Loucy (cell line): Measurements from ENCODE around the gene PEA15.

Experiments used
- H2AFZ ChIP-seq: fragments of 200-600 bp; sonication (generic); 2 replicates; pipeline ENCODE4 v1.6.0; 2016; ENCODE audit warnings: antibody characterized with exemption, mild to moderate bottlenecking, low read length, moderate library complexity
- H3F3A ChIP-seq: fragments of 200-600 bp; 2 replicates; pipeline ENCODE4 v1.6.0; 2016; ENCODE audit warnings: antibody characterized with exemption, low read depth, mild to moderate bottlenecking
- H3K27me3 ChIP-seq: fragments of 200-600 bp; sonication (generic); 2 replicates; pipeline ENCODE4 v1.6.1; 2014; ENCODE audit warnings: low read length, mild to moderate bottlenecking; ENCODE audit not compliant: insufficient read depth, poor library complexity, severe bottlenecking
- H3K36me3 ChIP-seq: fragments of 200-600 bp; sonication (generic); 2 replicates; pipeline ENCODE4 v1.6.1; 2016; ENCODE audit warnings: low read length; ENCODE audit not compliant: insufficient read depth
- H3K4me1 ChIP-seq: fragments of 200-600 bp; sonication (generic); 2 replicates; pipeline ENCODE4 v1.5.1; 2014; ENCODE audit warnings: low read length, mild to moderate bottlenecking; ENCODE audit not compliant: insufficient read depth, poor library complexity, severe bottlenecking
- H3K4me2 ChIP-seq: fragments of 200-600 bp; sonication (generic); 2 replicates; pipeline ENCODE4 v1.6.0; 2014; ENCODE audit warnings: antibody characterized with exemption, low read length, low read depth, mild to moderate bottlenecking; ENCODE audit not compliant: poor library complexity, severe bottlenecking
- H3K4me3 ChIP-seq: fragments of 200-600 bp; sonication (generic); 2 replicates; pipeline ENCODE4 v1.5.1; 2014; ENCODE audit warnings: low read length, mild to moderate bottlenecking, mixed read lengths; ENCODE audit not compliant: poor library complexity, severe bottlenecking
- H3K79me2 ChIP-seq: fragments of 200-600 bp; sonication (generic); 2 replicates; pipeline ENCODE4 v1.6.1; 2014; ENCODE audit warnings: low read length; ENCODE audit not compliant: insufficient read depth
- H3K9ac ChIP-seq: fragments of 200-600 bp; sonication (generic); 2 replicates; pipeline ENCODE4 v1.6.0; 2014; ENCODE audit warnings: mild to moderate bottlenecking, low read depth, low read length, moderate library complexity; ENCODE audit not compliant: poor library complexity, severe bottlenecking
- H3K9me2 ChIP-seq: fragments of 200-600 bp; sonication (generic); replicated peaks from 2 replicates; pipeline ENCODE4 v1.6.1; 2016; ENCODE audit warnings: low read depth, low read length, mixed read lengths
- H3K9me3 ChIP-seq: fragments of 200-600 bp; sonication (generic); 2 replicates; pipeline ENCODE4 v1.6.1; 2014; ENCODE audit warnings: mild to moderate bottlenecking, antibody characterized with exemption, low read length, low read depth; ENCODE audit not compliant: insufficient read depth
- H4K20me1 ChIP-seq: fragments of 200-600 bp; sonication (generic); 2 replicates; pipeline ENCODE4 v1.6.0; 2014; ENCODE audit warnings: antibody characterized with exemption, low read length, mild to moderate bottlenecking; ENCODE audit not compliant: insufficient read depth, poor library complexity, severe bottlenecking
- CTCF ChIP-seq: fragments of 200-600 bp; sonication (generic); conservative IDR thresholded peaks from 2 replicates; pipeline ENCODE4 v1.5.1; 2014; ENCODE audit warnings: mild to moderate bottlenecking, antibody characterized with exemption, low read length
- EZH2phosphoT487 ChIP-seq: fragments of 200-600 bp; IDR thresholded peaks from 2 replicates; pipeline ENCODE4 v1.6.1; 2018; ENCODE audit warnings: antibody characterized with exemption, mild to moderate bottlenecking, moderate library complexity, borderline replicate concordance

The PEA15 gene

DNA sequence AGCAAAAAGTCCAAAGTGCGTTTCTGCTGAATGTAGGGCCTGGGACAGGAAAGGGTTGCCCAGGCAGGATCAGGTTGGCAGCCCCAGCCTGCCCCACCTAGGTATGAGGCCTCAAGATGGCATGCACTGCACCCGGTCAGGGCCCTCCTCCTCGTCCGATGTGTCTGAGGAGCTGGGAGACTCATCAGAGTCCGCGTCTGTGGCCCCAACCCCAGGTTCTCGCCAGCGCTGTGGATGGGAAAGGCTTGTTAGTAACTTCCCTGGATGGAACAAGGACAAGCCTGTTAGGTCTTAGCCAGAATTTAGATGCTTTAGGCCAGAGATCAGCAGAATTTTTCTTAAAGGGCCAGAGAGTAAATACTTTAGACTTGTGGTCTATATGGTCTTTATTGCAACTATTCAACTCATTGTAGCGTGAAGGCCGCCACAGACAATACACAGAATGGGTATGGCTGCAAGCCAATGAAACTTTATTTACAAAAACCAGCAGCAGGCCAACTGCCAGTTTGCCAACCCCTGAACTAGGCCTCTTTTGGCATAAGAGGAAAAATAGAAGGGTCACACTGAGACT lies 12.4 kb downstream of the PEA15 start:
- Histone ChIP-seq H2AFZ (no peak overlapping the region), H3K9me3 (no peaks in the 10 kb centered on the region), H3K4me1 (no peaks in the 10 kb centered on the region), H4K20me1 (no peaks in the 10 kb centered on the region), H3K9me2 (no peaks in the 10 kb centered on the region), H3K27me3 (no peaks in the 10 kb centered on the region), H3K79me2 (no peaks in the 10 kb centered on the region), H3F3A (no peaks in the 10 kb centered on the region), H3K4me3 (no peak overlapping the region), H3K4me2 (no peak overlapping the region), H3K36me3 (peaks cover 97% of the 10 kb centered on the region; the same call in 1 of the 2 replicates), H3K9ac (no peak overlapping the region)
- no peak for TF ChIP-seq EZH2phosphoT487
- no peak for TF ChIP-seq CTCF

- Histone ChIP-seq H3F3A (no peaks in the 10 kb centered on the region), H3K9me3 (no peaks in the 10 kb centered on the region), H3K36me3 (peaks cover 98% of the 10 kb centered on the region; the same call in 1 of the 2 replicates), H3K9me2 (no peaks in the 10 kb centered on the region), H2AFZ (no peak overlapping the region), H3K79me2 (no peaks in the 10 kb centered on the region), H3K4me3 (no peak overlapping the region), H3K4me1 (no peaks in the 10 kb centered on the region), H4K20me1 (no peaks in the 10 kb centered on the region), H3K27me3 (no peaks in the 10 kb centered on the region), H3K4me2 (no peak overlapping the region), H3K9ac (no peak overlapping the region)
- TF ChIP-seq CTCF = peak; percentile 45
- TF ChIP-seq EZH2phosphoT487 = no peak
Measured at GRCh38 chr1:160219062-160219929, 14.1 kb downstream of the PEA15 start.

DNA sequence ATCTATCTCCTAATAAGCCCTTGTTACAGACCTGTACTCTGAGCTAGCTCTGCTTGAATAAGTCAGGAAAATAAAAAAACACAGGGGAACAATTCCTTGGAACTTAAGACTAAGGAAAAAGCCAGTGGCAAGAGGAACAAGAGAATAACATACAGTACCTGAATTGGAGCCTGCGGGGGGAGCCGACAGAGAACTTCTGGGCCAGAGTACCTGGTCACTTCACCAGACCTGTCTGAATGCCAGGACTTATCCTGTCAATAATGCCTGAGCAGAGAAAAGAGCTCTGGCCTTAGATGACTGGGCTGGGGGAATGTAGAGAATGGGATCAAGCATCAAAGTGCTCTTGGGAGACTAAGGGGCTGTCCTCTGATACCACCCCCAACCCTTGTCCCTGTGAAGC lies 15.1 kb downstream of the PEA15 start:
- no peaks in the 10 kb centered on the region for H3K9me2 ChIP-seq
- no peak overlapping the region for H3K4me2 ChIP-seq
- peaks cover 99% of the 10 kb centered on the region; the same call in 1 of the 2 replicates for H3K36me3 ChIP-seq
- no peaks in the 10 kb centered on the region for H3K27me3 ChIP-seq
- H3K79me2 ChIP-seq = no peaks in the 10 kb centered on the region
- H3K9ac ChIP-seq = no peak overlapping the region
- H3F3A ChIP-seq = no peaks in the 10 kb centered on the region
- no peaks in the 10 kb centered on the region for H4K20me1 ChIP-seq
- no peak overlapping the region for H3K4me3 ChIP-seq
- H3K4me1 ChIP-seq = no peaks in the 10 kb centered on the region
- no peaks in the 10 kb centered on the region for H3K9me3 ChIP-seq
- H2AFZ ChIP-seq = no peak overlapping the region
- TF ChIP-seq EZH2phosphoT487 = no peak
- no peak for TF ChIP-seq CTCF
